ENCODE data around the gene PKIG.

- no peak for TF ChIP-seq TCF12 (IDR thresholded peaks at IDR 0.05; ENCODE audit: low read depth, low read length)
- no peak for TF ChIP-seq EGR1 (IDR thresholded peaks at IDR 0.05; ENCODE audit: borderline replicate concordance in 1 of 2, low read depth in 2 of 2, low read length in 2 of 2)
- TF ChIP-seq CTCF (IDR thresholded peaks at IDR 0.05 in 2 of 3, conservative IDR thresholded peaks at IDR 0.05 in 1 of 3; ENCODE audit: control insufficient read depth in 2 of 3, extremely low read depth in 1 of 3, insufficient read depth in 1 of 3, low read depth in 3 of 3, low read length in 3 of 3): no peak
- TF ChIP-seq CBX3 (IDR thresholded peaks at IDR 0.05; ENCODE audit: borderline replicate concordance, low read depth): no peak
- TF ChIP-seq ZBTB11 (CRISPR knock-in tag; IDR thresholded peaks at IDR 0.05): no peak
- no peak for TF ChIP-seq EZH2 (IDR thresholded peaks at IDR 0.05; ENCODE audit: borderline replicate concordance, control insufficient read depth, low read depth, low read length)
- TF ChIP-seq SREBF1 (IDR thresholded peaks at IDR 0.05; ENCODE audit: low read length): no peak
- no peak for TF ChIP-seq CREB1 (IDR thresholded peaks at IDR 0.05; ENCODE audit: low read depth)
- no peak for TF ChIP-seq POLR2A (IDR thresholded peaks at IDR 0.05; ENCODE audit: low read depth, low read length)
- TF ChIP-seq USF1 (IDR thresholded peaks at IDR 0.05; ENCODE audit: borderline replicate concordance, extremely low read length, insufficient read depth, low read depth, low read length): no peak
- no peak for TF ChIP-seq CEBPZ (IDR thresholded peaks at IDR 0.05; ENCODE audit: low read depth, low read length)
- no peak for TF ChIP-seq ATF3 (IDR thresholded peaks at IDR 0.05; ENCODE audit: borderline replicate concordance, extremely low read depth, low read depth, low read length)
- no peak for TF ChIP-seq CHD2 (IDR thresholded peaks at IDR 0.05; ENCODE audit: borderline replicate concordance, low read depth, low read length)
Observed at GRCh38 chr20:44633187-44633810, 50.9 kb downstream of the PKIG start.
